SU-DHL-6 (cell line): ENCODE data around the gene CNTNAP1.

Experiments
- H2AFZ ChIP-seq: fragments of 200-600 bp; sonication (generic); 2 replicates; pipeline ENCODE4 v1.6.1; 2014; ENCODE audit warnings: low read depth, mild to moderate bottlenecking, moderate library complexity, mixed read lengths, antibody characterized with exemption, low read length; ENCODE audit not compliant: severe bottlenecking
- H3F3A ChIP-seq: fragments of 200-600 bp; shearing (Covaris generic); 2 replicates; pipeline ENCODE4 v1.6.0; 2016; ENCODE audit warnings: antibody characterized with exemption, mild to moderate bottlenecking; ENCODE audit not compliant: insufficient read depth
- H3K27ac ChIP-seq: fragments of 200-600 bp; sonication (generic); 2 replicates; pipeline ENCODE4 v1.5.1; 2016; ENCODE audit warnings: low read depth, mild to moderate bottlenecking, low read length, moderate library complexity, mixed read lengths
- H3K27me3 ChIP-seq: fragments of 200-600 bp; sonication (generic), shearing (Covaris generic); 2 replicates; pipeline ENCODE4 v1.6.0; 2014; ENCODE audit warnings: mild to moderate bottlenecking, low read length
- H3K36me3 ChIP-seq: fragments of 200-600 bp; sonication (generic); 2 replicates; pipeline ENCODE4 v1.6.1; 2014; ENCODE audit warnings: mild to moderate bottlenecking, low read length, mixed read lengths
- H3K4me2 ChIP-seq: fragments of 300-600, 200-600 bp; shearing (Covaris generic), sonication (generic); 2 replicates; pipeline ENCODE4 v1.6.0; 2014; ENCODE audit warnings: low read length, low read depth, mild to moderate bottlenecking; ENCODE audit not compliant: poor library complexity, severe bottlenecking
- H3K4me3 ChIP-seq: fragments of 200-600 bp; sonication (generic); 2 replicates; pipeline ENCODE4 v1.5.1; 2014; ENCODE audit warnings: antibody characterized with exemption, low read length, mild to moderate bottlenecking, mixed read lengths; ENCODE audit not compliant: insufficient read depth, poor library complexity, severe bottlenecking
- H3K79me2 ChIP-seq: fragments of 200-600 bp; sonication (generic); 2 replicates; pipeline ENCODE4 v1.6.1; 2014; ENCODE audit warnings: mild to moderate bottlenecking, low read length, moderate library complexity; ENCODE audit not compliant: insufficient read depth
- H3K9ac ChIP-seq: fragments of 200-600 bp; sonication (generic); 2 replicates; pipeline ENCODE4 v1.7.0; 2014; ENCODE audit warnings: mild to moderate bottlenecking, low read length
- H3K9me2 ChIP-seq: fragments of 200-600 bp; sonication (generic); replicated peaks from 2 replicates; pipeline ENCODE4 v1.6.1; 2014; ENCODE audit warnings: low read length; ENCODE audit not compliant: insufficient read depth
- H3K9me3 ChIP-seq: fragments of 200-600 bp; sonication (generic); 2 replicates; pipeline ENCODE4 v1.6.1; 2014; ENCODE audit warnings: low read length, mixed read lengths; ENCODE audit not compliant: insufficient read depth
- H4K20me1 ChIP-seq: fragments of 200-600 bp; sonication (generic); 2 replicates; pipeline ENCODE4 v1.6.1; 2014; ENCODE audit warnings: low read depth, mild to moderate bottlenecking, antibody characterized with exemption, low read length, moderate library complexity, mixed read lengths
- CTCF ChIP-seq: fragments of 200-600 bp; sonication (generic); IDR thresholded peaks from one replicate; pipeline ENCODE4 v1.5.1; 2017; ENCODE audit warnings: antibody characterized with exemption, mild to moderate bottlenecking, low read length, moderate library complexity; ENCODE audit not compliant: insufficient read depth, poor library complexity, severe bottlenecking
- EZH2phosphoT487 ChIP-seq: fragments of 200-600 bp; sonication (generic), shearing (Covaris generic); conservative IDR thresholded peaks from 2 replicates; pipeline ENCODE4 v1.6.1; 2018; ENCODE audit warnings: mild to moderate bottlenecking, antibody characterized with exemption, low read length, moderate library complexity, mixed read lengths

The CNTNAP1 gene

DNA sequence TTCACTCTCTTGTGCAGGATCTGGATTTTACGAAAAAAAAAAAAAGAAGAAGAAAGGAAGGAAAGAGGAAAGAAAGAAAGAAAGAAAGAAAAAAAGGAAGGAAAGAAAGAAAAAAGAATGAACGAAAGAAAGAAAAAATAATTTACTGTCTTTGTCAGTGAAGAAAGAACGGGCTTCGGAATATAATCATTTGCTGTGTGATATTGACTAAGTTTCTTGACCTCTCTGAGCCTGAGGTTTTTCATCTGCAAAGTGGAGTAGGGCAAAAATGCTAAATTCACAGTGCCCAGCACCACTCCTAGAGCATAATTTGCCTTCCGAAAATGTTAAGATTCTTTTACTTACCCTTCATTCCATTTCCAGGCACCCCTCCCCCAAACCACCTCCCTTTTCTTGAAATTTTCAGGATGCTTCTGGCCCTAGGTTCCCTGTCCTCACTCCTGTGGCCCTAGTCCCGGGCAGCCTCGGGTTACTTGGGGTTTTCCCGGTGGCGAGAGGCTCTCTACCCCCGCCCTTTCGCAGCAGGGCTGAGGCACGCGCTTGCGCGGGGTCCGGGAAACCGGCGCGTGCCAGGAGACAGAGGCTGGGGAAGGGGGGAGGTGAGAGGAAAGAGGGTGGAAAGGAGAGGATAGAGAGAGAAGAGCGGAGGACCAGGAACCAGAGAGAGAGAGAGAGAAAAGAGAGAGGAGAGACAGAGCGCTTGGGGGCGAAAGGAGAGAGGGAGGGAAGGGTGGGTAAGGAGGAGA, at the start of gene CNTNAP1:
Gene CNTNAP1, plus strand, starts transcription at position 556 of the 746 bp plus-strand sequence. CDS start 299 bp downstream, outside the sequence.
- Histone ChIP-seq H3K9me2 (no peaks in the 10 kb centered on the region), H3K79me2 (no peaks in the 10 kb centered on the region), H3K9me3 (no peaks in the 10 kb centered on the region), H4K20me1 (no peaks in the 10 kb centered on the region), H3K27ac (no peak within 1 kb of the TSS), H2AFZ (no peak within 1 kb of the TSS), H3K27me3 (no peaks in the 10 kb centered on the region), H3K36me3 (no peaks in the 10 kb centered on the region), H3K9ac (no peak within 1 kb of the TSS), H3K4me2 (peak within 1 kb of the TSS; percentile 3), H3F3A (peaks cover 11% of the 10 kb centered on the region; the same call in 1 of the 2 replicates), H3K4me3 (no peak within 1 kb of the TSS)
- TF ChIP-seq EZH2phosphoT487 = no peak
- no peak for TF ChIP-seq CTCF

DNA sequence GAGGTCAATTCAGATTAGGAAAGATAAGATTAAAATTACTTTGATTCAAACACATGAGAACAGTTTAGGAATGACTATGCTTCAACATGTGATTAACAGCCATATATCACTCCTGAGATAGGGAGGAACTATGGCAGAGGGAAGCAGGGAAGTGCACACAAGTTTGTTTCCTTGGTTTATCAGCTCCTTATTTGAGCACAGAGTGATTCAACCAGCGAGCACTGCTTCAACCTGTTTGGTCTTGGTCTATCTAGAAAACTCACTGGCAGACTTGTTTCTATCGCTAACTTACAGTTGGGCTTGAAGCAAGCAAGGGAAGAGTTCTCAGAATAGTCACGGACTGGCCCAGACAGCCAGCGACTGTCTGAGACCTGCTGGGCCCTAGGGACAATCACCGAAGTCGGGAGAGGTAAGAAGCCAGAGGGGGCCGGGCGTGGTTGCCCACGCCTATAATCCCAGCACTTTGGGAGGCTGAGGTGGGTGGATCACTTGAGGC, 49.3 kb upstream of the CNTNAP1 start:
- no peak for TF ChIP-seq CTCF
- TF ChIP-seq EZH2phosphoT487 = no peak
- H2AFZ ChIP-seq = no peak overlapping the region
- H3K4me3 ChIP-seq = no peak overlapping the region
- no peaks in the 10 kb centered on the region for H4K20me1 ChIP-seq
- H3F3A ChIP-seq = no peaks in the 10 kb centered on the region
- no peaks in the 10 kb centered on the region for H3K27me3 ChIP-seq
- H3K27ac ChIP-seq = no peak overlapping the region
- no peaks in the 10 kb centered on the region for H3K36me3 ChIP-seq
- no peaks in the 10 kb centered on the region for H3K79me2 ChIP-seq
- H3K9ac ChIP-seq = no peak overlapping the region
- no peak overlapping the region for H3K4me2 ChIP-seq
- no peaks in the 10 kb centered on the region for H3K9me2 ChIP-seq
- no peaks in the 10 kb centered on the region for H3K9me3 ChIP-seq

GRCh38 chr17:42639525-42640113, 42.7 kb upstream of the CNTNAP1 start:
- no peak overlapping the region for H2AFZ ChIP-seq
- no peak for TF ChIP-seq CTCF
- TF ChIP-seq EZH2phosphoT487 = no peak
- no peaks in the 10 kb centered on the region for H3K9me3 ChIP-seq

More at GRCh38 chr17:42639525-42640113, 42.7 kb upstream of the CNTNAP1 start:
- Histone ChIP-seq H3K79me2 (no peaks in the 10 kb centered on the region), H3K27ac (no peak overlapping the region), H3K9me2 (no peaks in the 10 kb centered on the region), H3K4me3 (no peak overlapping the region), H3K36me3 (no peaks in the 10 kb centered on the region), H3F3A (no peaks in the 10 kb centered on the region), H3K4me2 (no peak overlapping the region), H3K9ac (no peak overlapping the region), H3K27me3 (no peaks in the 10 kb centered on the region), H4K20me1 (no peaks in the 10 kb centered on the region)
